Left renal pelvis (tissue), 4 donors: ENCODE measurements around the gene ADAMTSL5. TPM values are rescaled to one million over a fixed set of nuclear protein-coding genes. Genes with fewer than 3 reads are reported as not detected.
A peak's percentile ranks its signal among the peaks of the same experiment; 100 is the strongest.
"Not testable (repeated sequence)": the region's sequence is repeated elsewhere in the genome, so short reads cannot be mapped to it uniquely, and the experiment has no call there.

ENCODE experiments used
- DNase-seq, 4 donors: peaks; one replicate each; pipeline ENCODE4 v3.0.0-alpha.2; 2013; ENCODE audit warnings: low read depth in 4 of 4, low spot score in 3 of 4
- polyA plus RNA-seq, 4 donors: library from polyadenylated mRNA; unstranded; fragments of 120-200 nt; gene quantifications; one replicate each; pipeline ENCODE4 v1.2.1, GENCODE V29; 2013; ENCODE audit not compliant: insufficient read length in 4 of 4

ADAMTSL5 gene
- polyA plus RNA-seq, 4 donors = 0.79 to 2.5 (median 0.96) TPM

- DNase-seq = no peak
Observed at GRCh38 chr19:1482361-1483130, 30.3 kb downstream of the ADAMTSL5 start.

- no peak for DNase-seq
Observed at GRCh38 chr19:1481893-1482360, 30.9 kb downstream of the ADAMTSL5 start.

- DNase-seq = no peak
Observed at GRCh38 chr19:1481224-1481892, 31.5 kb downstream of the ADAMTSL5 start.

- peak; percentile 80 to 86 (median 82) for DNase-seq
Observed at GRCh38 chr19:1478934-1479707, 33.7 kb downstream of the ADAMTSL5 start, which contains the start of gene C19orf25. Gene C19orf25 (minus strand): TSS chr19:1479215. CDS start chr19:1478903, 312 bp downstream.

DNA sequence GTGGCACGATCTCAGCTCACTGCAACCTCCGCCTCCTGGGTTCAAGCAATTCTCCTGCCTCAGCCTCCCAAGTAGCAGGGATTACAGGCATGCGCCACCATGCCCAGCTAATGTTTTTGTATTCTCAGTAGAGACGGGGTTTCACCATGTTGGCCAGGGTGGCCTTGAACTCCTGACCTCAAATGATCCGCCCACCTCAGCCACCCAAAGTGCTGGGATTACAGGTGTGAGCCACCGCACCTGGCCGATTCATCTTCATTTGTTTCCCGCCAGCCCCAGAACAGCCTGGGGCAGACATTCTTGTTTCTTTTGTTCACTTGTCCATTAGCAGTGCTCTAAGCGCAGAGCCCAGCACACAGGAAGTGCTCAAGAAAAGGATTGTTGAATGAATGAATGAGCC, 35.8 kb downstream of the ADAMTSL5 start:
- not testable (repeated sequence) for DNase-seq

- DNase-seq = no peak
Observed at GRCh38 chr19:1475751-1476437, 36.9 kb downstream of the ADAMTSL5 start.

- DNase-seq = no peak
Observed at GRCh38 chr19:1474765-1475351, 38.0 kb downstream of the ADAMTSL5 start.

- DNase-seq = no peak
Observed at GRCh38 chr19:1474011-1474764, 38.6 kb downstream of the ADAMTSL5 start.

GRCh38 chr19:1473085-1473851, 39.6 kb downstream of the ADAMTSL5 start:
- no peak for DNase-seq

DNA sequence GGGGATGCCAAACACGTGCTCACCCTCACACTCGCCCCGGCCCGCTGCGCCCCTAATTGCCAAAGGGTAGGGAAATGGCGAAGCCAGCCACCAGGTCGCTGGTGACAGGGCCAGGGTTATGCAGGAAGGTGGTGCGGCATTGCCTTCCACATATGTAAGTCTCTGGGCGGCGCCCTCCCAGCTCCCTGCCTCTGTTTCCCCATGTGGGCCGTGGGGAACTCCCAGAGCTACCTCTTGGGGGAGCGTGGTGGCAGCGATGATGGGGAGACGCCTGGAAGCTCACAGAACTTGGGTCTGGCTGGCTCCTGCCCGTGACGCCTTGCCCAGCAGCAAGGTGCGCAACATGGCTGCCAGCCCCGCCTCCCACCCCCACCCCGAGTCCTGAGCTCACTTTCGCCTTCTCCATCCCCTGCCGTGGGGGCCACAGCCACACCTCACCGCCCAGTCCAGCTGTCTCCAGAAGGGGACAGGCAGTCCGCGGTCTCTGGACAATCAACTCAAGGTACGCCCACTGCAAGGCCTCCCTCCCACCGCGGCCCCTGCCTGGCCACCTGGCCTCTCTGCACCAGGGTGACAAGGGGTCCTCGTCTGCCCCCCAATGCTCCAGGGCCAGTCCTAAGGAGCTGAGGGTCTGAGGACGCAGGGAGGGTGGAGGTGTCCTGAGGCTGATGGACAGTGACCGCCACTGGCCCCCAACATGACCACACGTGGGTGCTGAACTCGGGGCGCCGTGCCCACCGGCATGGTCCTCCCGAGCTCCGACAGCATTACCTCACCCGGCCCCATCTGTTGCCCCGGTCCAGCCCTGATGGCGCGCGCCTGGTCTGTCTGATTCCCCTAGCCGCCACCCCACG, 40.4 kb downstream of the ADAMTSL5 start:
- no peak for DNase-seq

GRCh38 chr19:1471515-1472160, 41.2 kb downstream of the ADAMTSL5 start:
- no peak for DNase-seq

- DNase-seq = no peak
Observed at GRCh38 chr19:1471010-1471514, 41.8 kb downstream of the ADAMTSL5 start.

DNA sequence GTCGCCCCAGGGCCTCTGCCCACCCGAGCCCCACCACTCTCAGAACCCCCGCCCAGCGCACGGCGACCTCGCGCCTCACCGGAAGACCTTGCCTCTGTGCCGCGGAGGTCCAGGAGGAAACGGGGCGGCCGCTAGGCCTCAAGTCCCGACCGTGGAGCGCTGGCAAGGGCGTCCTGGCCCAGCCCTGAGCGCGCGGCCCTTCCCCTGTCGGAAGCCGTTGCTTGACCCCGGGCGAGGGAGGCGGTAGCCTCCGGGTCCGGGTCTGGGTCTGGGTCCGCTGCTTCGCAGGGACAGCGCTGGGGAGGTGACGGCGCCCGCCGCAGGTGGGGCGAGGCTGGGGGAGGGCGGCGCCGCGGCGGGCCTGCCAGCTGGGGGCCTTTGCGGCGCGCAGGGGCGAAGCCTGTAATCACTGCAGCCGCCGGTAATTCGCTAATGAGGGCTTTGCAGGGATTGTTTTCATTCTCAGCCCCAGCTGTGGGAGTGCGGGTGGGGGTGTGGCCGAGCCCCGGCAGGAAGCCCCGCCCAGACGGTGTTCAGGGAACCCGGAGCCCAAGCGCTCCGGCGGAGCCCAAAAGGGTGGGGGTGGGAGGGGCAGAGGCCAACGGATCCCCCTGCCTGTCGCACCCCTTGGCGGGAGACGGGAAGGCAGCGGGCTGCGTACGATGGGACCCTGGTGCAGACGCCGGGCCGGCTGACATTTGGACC, 42.4 kb downstream of the ADAMTSL5 start:
- DNase-seq = no peak

DNA sequence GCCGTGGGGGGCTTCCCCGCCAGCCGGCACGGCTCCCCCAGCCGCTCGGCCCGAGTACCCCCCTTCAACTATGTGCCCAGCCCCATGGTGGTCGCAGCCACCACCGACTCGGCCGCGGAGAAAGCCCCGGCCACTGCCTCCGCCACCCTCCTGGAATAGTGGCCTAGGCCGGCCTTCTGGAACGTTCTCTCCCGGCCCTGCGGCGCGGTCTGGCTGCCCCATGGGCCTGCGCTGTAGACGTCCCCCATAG, 42.8 kb downstream of the ADAMTSL5 start:
- no peak for DNase-seq

GRCh38 chr19:1469255-1470054, 43.4 kb downstream of the ADAMTSL5 start:
- no peak for DNase-seq

GRCh38 chr19:1468821-1469254, 44.0 kb downstream of the ADAMTSL5 start:
- no peak for DNase-seq
